ENCODE data around the gene LRMDA.

Gene LRMDA

GRCh38 chr10:75446508-75446907, 15.1 kb downstream of the LRMDA start:
- ATAC-seq: no peak
- Mint-ChIP-seq H3K4me1 (no peaks in the 10 kb centered on the region), H3K27ac (no peak overlapping the region), H3K27me3 (peaks cover 30% of the 10 kb centered on the region), H3K4me3 (no peak overlapping the region), H3K9me3 (peaks cover 25% of the 10 kb centered on the region), H3K36me3 (peaks cover 6% of the 10 kb centered on the region)

GRCh38 chr10:75448166-75448565, 16.7 kb downstream of the LRMDA start:
- peaks cover 17% of the 10 kb centered on the region for H3K9me3 Mint-ChIP-seq
- H3K36me3 Mint-ChIP-seq: no peaks in the 10 kb centered on the region
- no peak overlapping the region for H3K4me3 Mint-ChIP-seq
- no peak for ATAC-seq
- no peak overlapping the region for H3K27ac Mint-ChIP-seq
- no peaks in the 10 kb centered on the region for H3K4me1 Mint-ChIP-seq
- H3K27me3 Mint-ChIP-seq: peaks cover 36% of the 10 kb centered on the region

GRCh38 chr10:75449382-75450074, 18.1 kb downstream of the LRMDA start:
- no peak overlapping the region for H3K27ac Mint-ChIP-seq
- no peaks in the 10 kb centered on the region for H3K4me1 Mint-ChIP-seq
- peaks cover 8% of the 10 kb centered on the region for H3K9me3 Mint-ChIP-seq
- no peak overlapping the region for H3K4me3 Mint-ChIP-seq
- ATAC-seq: no peak
- no peaks in the 10 kb centered on the region for H3K36me3 Mint-ChIP-seq
- peaks cover 49% of the 10 kb centered on the region for H3K27me3 Mint-ChIP-seq

GRCh38 chr10:75450075-75450445, 18.6 kb downstream of the LRMDA start:
- H3K4me1 Mint-ChIP-seq: no peaks in the 10 kb centered on the region
- peaks cover 51% of the 10 kb centered on the region for H3K27me3 Mint-ChIP-seq
- no peaks in the 10 kb centered on the region for H3K36me3 Mint-ChIP-seq
- H3K27ac Mint-ChIP-seq: no peak overlapping the region
- ATAC-seq: no peak
- peaks cover 8% of the 10 kb centered on the region for H3K9me3 Mint-ChIP-seq
- H3K4me3 Mint-ChIP-seq: no peak overlapping the region

- no peaks in the 10 kb centered on the region for H3K36me3 Mint-ChIP-seq
- H3K27ac Mint-ChIP-seq: no peak overlapping the region
- no peak for ATAC-seq
- no peak overlapping the region for H3K4me3 Mint-ChIP-seq
- H3K27me3 Mint-ChIP-seq: peaks cover 51% of the 10 kb centered on the region
- no peaks in the 10 kb centered on the region for H3K4me1 Mint-ChIP-seq
- peaks cover 8% of the 10 kb centered on the region for H3K9me3 Mint-ChIP-seq
Measured at GRCh38 chr10:75450644-75451640, 19.5 kb downstream of the LRMDA start.

GRCh38 chr10:75451831-75452230, 20.4 kb downstream of the LRMDA start:
- Mint-ChIP-seq H3K27me3 (peaks cover 48% of the 10 kb centered on the region), H3K36me3 (no peaks in the 10 kb centered on the region), H3K4me1 (no peaks in the 10 kb centered on the region)

GRCh38 chr10:75452997-75453396, 21.6 kb downstream of the LRMDA start:
- H3K4me1 Mint-ChIP-seq: no peaks in the 10 kb centered on the region
- H3K27ac Mint-ChIP-seq: no peak overlapping the region
- H3K27me3 Mint-ChIP-seq: peaks cover 37% of the 10 kb centered on the region
- H3K4me3 Mint-ChIP-seq: no peak overlapping the region
- H3K36me3 Mint-ChIP-seq: no peaks in the 10 kb centered on the region
- ATAC-seq: no peak
- peaks cover 3% of the 10 kb centered on the region for H3K9me3 Mint-ChIP-seq

More at GRCh38 chr10:75451831-75452230, 20.4 kb downstream of the LRMDA start:
- Mint-ChIP-seq H3K4me3 (no peak overlapping the region), H3K27ac (no peak overlapping the region), H3K9me3 (peaks cover 3% of the 10 kb centered on the region)
- no peak for ATAC-seq

- no peak overlapping the region for H3K27ac Mint-ChIP-seq
- H3K27me3 Mint-ChIP-seq: peaks cover 25% of the 10 kb centered on the region
- no peak overlapping the region for H3K4me3 Mint-ChIP-seq
- no peaks in the 10 kb centered on the region for H3K4me1 Mint-ChIP-seq
- ATAC-seq: no peak
- no peaks in the 10 kb centered on the region for H3K9me3 Mint-ChIP-seq
- H3K36me3 Mint-ChIP-seq: no peaks in the 10 kb centered on the region
Measured at GRCh38 chr10:75456122-75456521, 24.7 kb downstream of the LRMDA start.

GRCh38 chr10:75460059-75460458, 28.6 kb downstream of the LRMDA start:
- no peak overlapping the region for H3K4me3 Mint-ChIP-seq
- no peaks in the 10 kb centered on the region for H3K9me3 Mint-ChIP-seq
- H3K4me1 Mint-ChIP-seq: no peaks in the 10 kb centered on the region
- no peak overlapping the region for H3K27ac Mint-ChIP-seq
- H3K27me3 Mint-ChIP-seq: peaks cover 8% of the 10 kb centered on the region
- ATAC-seq: no peak
- no peaks in the 10 kb centered on the region for H3K36me3 Mint-ChIP-seq

- Mint-ChIP-seq H3K36me3 (no peaks in the 10 kb centered on the region), H3K4me1 (no peaks in the 10 kb centered on the region), H3K9me3 (no peaks in the 10 kb centered on the region), H3K27ac (no peak overlapping the region), H3K4me3 (no peak overlapping the region), H3K27me3 (peaks cover 8% of the 10 kb centered on the region)
- no peak for ATAC-seq
Measured at GRCh38 chr10:75461672-75462649, 30.5 kb downstream of the LRMDA start.

GRCh38 chr10:75462865-75463264, 31.4 kb downstream of the LRMDA start:
- Mint-ChIP-seq H3K4me1 (no peaks in the 10 kb centered on the region), H3K4me3 (no peak overlapping the region), H3K27ac (no peak overlapping the region), H3K36me3 (no peaks in the 10 kb centered on the region), H3K9me3 (no peaks in the 10 kb centered on the region), H3K27me3 (peaks cover 8% of the 10 kb centered on the region)
- no peak for ATAC-seq

GRCh38 chr10:75464478-75465449, 33.3 kb downstream of the LRMDA start:
- no peaks in the 10 kb centered on the region for H3K36me3 Mint-ChIP-seq
- H3K27me3 Mint-ChIP-seq: peaks cover 8% of the 10 kb centered on the region
- no peak for ATAC-seq
- H3K4me1 Mint-ChIP-seq: no peaks in the 10 kb centered on the region
- H3K4me3 Mint-ChIP-seq: no peak overlapping the region
- no peak overlapping the region for H3K27ac Mint-ChIP-seq
- no peaks in the 10 kb centered on the region for H3K9me3 Mint-ChIP-seq

- Mint-ChIP-seq H3K27me3 (peaks cover 8% of the 10 kb centered on the region), H3K4me3 (no peak overlapping the region), H3K36me3 (no peaks in the 10 kb centered on the region), H3K4me1 (no peaks in the 10 kb centered on the region), H3K27ac (no peak overlapping the region), H3K9me3 (no peaks in the 10 kb centered on the region)
- ATAC-seq: no peak
Measured at GRCh38 chr10:75465450-75465827, 34.0 kb downstream of the LRMDA start.

GRCh38 chr10:75466001-75466400, 34.6 kb downstream of the LRMDA start:
- no peak for ATAC-seq
- Mint-ChIP-seq H3K9me3 (no peaks in the 10 kb centered on the region), H3K36me3 (no peaks in the 10 kb centered on the region), H3K4me3 (no peak overlapping the region), H3K27ac (no peak overlapping the region), H3K27me3 (peaks cover 8% of the 10 kb centered on the region), H3K4me1 (no peaks in the 10 kb centered on the region)

Measured in stimulated activated memory B cell treated with anti-CD40 and anti-IgM and Interleukin-4, amounts not matched to agents 10 μg/mL and 1 μg/mL and 100 μg/mL, for 72 hours (primary cell).